Stimulated activated naive CD4-positive, alpha-beta T cell (primary cell): ENCODE measurements around the gene POTEH.
"Not testable (repeated sequence)": the region's sequence is repeated elsewhere in the genome, so short reads cannot be mapped to it uniquely, and the experiment has no call there.

Source experiments
- DNase-seq, 6 experiments: peaks; one replicate each; lab custom pipeline; 2025; lab: John Stamatoyannopoulos, UW

The POTEH gene

DNA sequence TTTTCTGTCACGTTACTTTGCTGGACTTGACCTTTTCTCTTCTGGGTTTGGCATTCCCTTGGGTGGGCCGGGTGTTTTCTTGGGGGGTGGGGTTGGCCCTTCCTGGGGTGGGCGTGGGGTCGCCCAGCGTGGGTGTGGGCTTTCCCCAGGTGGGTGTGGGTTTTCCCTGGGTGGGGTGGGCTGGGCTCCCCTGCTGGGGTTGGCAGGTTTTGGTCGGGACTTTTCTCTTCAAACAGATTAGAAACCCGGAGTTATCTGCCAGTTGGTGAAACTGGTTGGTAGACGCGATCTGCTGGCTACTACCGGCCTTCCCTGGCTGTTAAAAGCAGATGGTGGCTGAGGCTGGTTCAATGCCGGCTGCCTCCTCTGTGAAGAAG lies at the start of gene POTEH:
TSS of gene POTEH (plus strand) at position 278 of the 377 bp plus-strand sequence. CDS start at position 330, 52 bp downstream.
- not testable (repeated sequence) for DNase-seq

- DNase-seq, result not testable (repeated sequence)
Measured at GRCh38 chr22:15642288-15642861, 47.5 kb upstream of the POTEH start.

DNA sequence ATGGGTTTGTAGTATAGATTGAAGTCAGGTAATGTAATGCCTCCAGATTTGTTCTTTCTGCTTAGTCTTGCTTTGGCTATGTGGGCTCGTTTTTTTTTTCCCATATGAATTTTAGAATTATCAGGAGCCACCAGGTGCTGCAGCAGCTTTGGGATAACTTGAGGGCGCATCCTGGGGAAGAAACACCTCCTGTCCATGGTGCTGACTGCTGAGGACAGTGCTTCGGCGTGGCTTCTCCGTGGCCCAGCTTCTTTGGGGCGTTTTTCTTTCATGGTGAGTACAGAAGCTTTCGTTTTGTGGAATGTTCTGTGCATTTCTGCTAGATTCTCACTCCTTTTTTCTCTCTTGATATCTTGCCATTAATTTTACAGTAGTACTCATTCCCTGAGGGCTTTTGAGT lies 37.9 kb upstream of the POTEH start:
- not testable (repeated sequence) for DNase-seq

GRCh38 chr22:15652738-15653137 lies 37.1 kb upstream of the POTEH start:
- DNase-seq, result not testable (repeated sequence)

DNA sequence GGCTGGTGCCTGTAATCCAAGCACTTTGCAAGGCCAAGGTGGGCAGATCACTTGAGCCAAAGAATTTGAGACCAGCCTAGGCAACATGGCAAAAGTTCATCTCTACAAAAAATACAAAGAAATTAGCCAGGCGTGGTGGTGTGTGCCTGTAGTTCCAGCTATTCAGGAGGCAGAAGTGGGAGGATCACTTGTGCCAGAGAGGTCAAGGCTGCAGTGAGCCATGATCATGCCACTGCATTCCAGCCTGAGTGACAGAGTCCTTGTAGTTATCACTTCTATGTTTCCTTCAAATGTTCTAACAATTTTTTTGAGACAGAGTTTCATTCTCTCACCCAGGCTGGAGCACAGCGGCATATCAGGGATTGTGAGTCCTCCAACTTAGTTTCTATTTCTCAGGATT lies 36.6 kb upstream of the POTEH start:
- not testable (repeated sequence) for DNase-seq

GRCh38 chr22:15661102-15661501 lies 28.7 kb upstream of the POTEH start:
- not testable (repeated sequence) for DNase-seq

DNA sequence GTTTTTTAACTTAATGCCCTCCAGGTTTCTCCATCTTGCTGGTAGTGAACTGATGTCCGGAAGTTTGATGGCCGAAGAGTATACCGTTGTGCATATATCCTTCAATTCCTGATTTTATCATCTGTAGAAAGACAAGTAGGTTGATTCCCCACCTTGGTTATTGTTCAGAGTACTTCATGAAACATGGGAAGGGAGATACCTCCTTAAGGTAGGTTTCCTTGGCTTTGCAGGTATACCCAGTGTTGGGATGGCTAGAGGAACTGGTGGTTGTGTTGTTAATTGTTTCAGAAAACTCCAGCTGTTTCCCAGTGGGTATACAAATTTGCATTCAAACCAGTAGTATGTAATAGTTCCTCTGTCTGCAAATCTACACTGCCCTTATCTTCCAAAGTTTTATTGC lies 25.1 kb upstream of the POTEH start:
- DNase-seq, result not testable (repeated sequence)

GRCh38 chr22:15665478-15665877 lies 24.3 kb upstream of the POTEH start:
- DNase-seq, result not testable (repeated sequence)

DNA sequence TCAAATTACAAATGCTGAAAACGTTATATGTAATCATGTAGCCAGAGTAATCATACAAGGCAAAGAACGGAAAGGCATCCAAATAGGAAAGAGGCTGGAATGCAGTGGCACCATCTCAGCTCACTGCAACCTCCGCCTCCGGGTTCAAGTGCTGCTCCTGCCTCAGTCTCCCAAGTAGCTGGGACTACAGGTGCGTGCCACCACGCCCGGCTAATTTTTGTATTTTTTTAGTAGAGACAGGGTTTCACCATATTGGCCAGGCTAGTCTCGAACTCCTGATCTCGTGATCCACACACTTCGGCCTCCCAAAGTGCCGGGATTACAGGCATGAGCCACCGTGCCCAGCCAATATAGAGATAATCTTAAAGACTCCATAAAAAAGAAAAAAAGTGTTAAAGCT lies 20.4 kb upstream of the POTEH start:
- not testable (repeated sequence) for DNase-seq

GRCh38 chr22:15679702-15680101 lies 10.1 kb upstream of the POTEH start:
- not testable (repeated sequence) for DNase-seq

DNA sequence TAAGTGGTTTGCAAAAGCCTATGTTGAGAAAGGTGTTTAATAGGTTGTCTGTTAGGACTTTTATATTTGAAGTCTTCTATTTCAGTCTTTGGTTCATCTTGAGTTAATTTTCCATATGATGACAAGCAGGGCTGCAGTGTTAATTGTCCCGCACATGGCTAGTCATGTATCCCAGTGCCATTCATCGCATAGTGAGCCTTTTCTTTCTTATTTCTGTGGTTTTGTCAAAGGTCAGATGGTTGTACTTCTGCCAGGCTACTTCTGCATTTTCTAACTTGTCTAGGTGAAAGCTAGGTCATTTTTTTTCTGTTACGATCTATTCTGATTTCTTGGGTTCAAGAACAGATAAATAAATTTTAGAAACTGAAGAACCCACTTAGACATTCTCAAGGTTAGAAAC lies 5.7 kb upstream of the POTEH start:
- DNase-seq, result not testable (repeated sequence)

- not testable (repeated sequence) for DNase-seq
Measured at GRCh38 chr22:15684695-15685094, 5.1 kb upstream of the POTEH start.

- DNase-seq, result not testable (repeated sequence)
Measured at GRCh38 chr22:15685641-15686040, 4.2 kb upstream of the POTEH start.

GRCh38 chr22:15687086-15687485 lies 2.7 kb upstream of the POTEH start:
- DNase-seq, result not testable (repeated sequence)

DNA sequence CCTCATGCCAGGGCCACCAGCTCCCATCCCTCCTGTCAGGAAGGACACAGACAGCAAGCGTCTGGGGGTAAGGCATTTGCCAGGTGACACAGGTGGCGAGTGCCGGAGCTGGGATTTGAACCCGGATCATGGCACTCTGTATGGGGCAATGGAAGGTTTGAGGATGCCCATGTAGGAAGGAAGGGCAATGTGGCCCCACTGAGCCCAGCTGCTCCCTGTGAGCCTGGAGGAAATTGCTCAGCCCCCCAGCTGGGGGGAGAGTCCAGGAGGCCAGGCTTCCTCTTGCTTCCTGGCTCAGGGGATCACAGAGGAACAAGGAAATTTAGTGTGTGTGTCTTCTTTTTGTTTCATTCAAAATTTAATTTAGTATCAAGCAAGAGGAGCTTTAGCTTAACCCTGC lies 2.1 kb upstream of the POTEH start:
- not testable (repeated sequence) for DNase-seq

- DNase-seq, result not testable (repeated sequence)
Measured at GRCh38 chr22:15688090-15688489, 1.7 kb upstream of the POTEH start.

GRCh38 chr22:15689012-15689748 lies 646 bp upstream of the POTEH start:
- DNase-seq, result not testable (repeated sequence)

- not testable (repeated sequence) for DNase-seq
Measured at GRCh38 chr22:15713600-15713999, 23.8 kb downstream of the POTEH start.

DNA sequence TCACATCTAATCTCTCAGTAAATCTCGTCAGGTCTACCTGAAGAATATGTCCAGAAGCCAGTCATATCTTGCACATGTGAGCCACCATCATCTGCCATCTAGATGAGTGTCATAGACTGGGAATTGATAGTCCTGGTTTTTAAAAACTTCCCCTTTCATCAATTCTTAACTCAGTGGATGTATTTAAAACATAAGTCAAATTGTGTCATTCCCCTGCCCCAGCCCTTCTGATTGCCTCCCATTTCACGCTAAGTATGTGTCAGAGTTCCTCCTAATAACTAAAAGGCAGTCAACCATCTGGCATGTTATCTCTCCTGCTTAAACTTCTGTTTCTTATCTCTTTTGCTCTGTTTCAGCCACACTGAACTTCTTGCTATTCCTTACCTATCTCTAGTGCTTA lies 24.3 kb downstream of the POTEH start:
- not testable (repeated sequence) for DNase-seq

DNA sequence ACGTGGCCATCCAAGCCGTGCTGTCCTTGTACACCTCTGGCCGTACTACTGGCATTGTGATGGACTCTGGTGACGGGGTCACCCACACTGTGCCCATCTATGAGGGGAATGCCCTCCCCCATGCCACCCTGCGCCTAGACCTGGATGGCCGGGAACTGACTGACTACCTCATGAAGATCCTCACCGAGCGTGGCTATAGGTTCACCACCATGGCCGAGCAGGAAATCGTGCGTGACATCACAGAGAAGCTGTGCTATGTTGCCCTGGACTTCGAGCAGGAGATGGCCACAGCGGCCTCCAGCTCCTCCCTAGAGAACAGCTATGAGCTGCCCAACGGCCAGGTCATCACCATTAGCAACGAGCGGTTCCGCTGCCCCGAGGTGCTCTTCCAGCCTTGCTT lies 32.1 kb downstream of the POTEH start:
- DNase-seq, result not testable (repeated sequence)

- not testable (repeated sequence) for DNase-seq
Measured at GRCh38 chr22:15729209-15729917, 39.5 kb downstream of the POTEH start.

DNA sequence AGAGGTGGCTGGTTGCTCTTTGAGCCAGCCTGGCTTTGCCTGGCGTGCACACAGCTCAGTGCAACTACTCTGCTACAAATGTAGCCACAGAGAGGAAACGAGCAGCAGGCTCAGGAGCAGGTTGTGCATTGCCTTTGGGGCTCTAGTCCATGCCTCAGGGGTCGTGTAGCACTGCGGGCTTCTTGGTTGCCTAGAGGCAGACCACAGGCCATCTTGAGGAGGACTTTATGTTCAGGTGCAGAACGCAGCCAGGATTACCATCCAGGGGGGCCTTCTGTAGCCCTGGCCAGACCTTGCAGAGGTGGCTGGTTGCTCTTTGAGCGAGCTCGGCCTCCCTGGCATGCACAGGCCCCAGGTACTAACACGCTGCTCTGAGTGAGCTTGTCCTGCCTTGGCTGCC lies 41.2 kb downstream of the POTEH start:
- not testable (repeated sequence) for DNase-seq

DNA sequence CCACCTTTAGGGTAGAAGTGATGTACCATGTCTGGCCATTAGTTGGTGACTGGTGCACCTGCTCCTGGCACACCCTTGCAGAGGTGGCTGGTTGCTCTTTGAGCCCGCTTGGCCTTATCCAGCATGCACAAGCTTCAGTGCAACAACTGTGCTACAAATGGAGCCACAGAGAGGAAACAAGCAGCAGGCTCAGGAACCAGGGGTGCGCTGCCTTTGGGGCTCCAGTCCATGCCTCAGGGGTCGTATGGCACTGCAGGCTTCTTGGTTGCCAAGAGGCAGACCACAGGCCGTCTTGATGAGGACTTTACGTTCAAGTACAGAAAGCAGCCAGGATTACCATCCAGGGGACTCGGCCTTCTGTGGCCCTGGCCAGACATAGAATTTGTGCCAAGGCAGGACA lies 44.6 kb downstream of the POTEH start:
- DNase-seq, result not testable (repeated sequence)
